Hepatocyte (in vitro differentiated cells): Measurements from ENCODE around the gene CDH5. TPM values are rescaled to one million over a fixed set of nuclear protein-coding genes. Genes with fewer than 3 reads are reported as not detected.
A peak's percentile ranks its signal among the peaks of the same experiment; 100 is the strongest.

Source experiments
- DNase-seq: peaks from one replicate; pipeline ENCODE4 v3.0.0-alpha.2; 2016; ENCODE audit warnings: low spot score
- H2AFZ ChIP-seq: fragments of 200-600 bp; sonication (generic); 2 replicates; pipeline ENCODE4 v1.6.0; 2016; ENCODE audit warnings: antibody characterized with exemption, mild to moderate bottlenecking
- H3K27ac ChIP-seq: fragments of 200-600 bp; sonication (generic); 2 replicates; pipeline ENCODE4 v1.5.1; 2016; ENCODE audit warnings: mild to moderate bottlenecking
- H3K27me3 ChIP-seq: fragments of 200-600 bp; sonication (generic); 2 replicates; pipeline ENCODE4 v1.6.1; 2016
- H3K36me3 ChIP-seq: fragments of 200-600 bp; sonication (generic); replicated peaks from 2 replicates; pipeline ENCODE4 v1.5.1; 2016; ENCODE audit warnings: low read depth; ENCODE audit not compliant: insufficient read depth
- H3K4me1 ChIP-seq: fragments of 200-600 bp; sonication (generic); 2 replicates; pipeline ENCODE4 v1.5.1; 2016; ENCODE audit warnings: mild to moderate bottlenecking, moderate library complexity; ENCODE audit not compliant: insufficient read depth
- H3K4me2 ChIP-seq: fragments of 200-600 bp; sonication (generic); 2 replicates; pipeline ENCODE4 v1.6.0; 2016
- H3K4me3 ChIP-seq: fragments of 200-600 bp; sonication (generic); 2 replicates; pipeline ENCODE4 v1.5.1; 2016; ENCODE audit warnings: mild to moderate bottlenecking
- H3K79me2 ChIP-seq: fragments of 200-600 bp; sonication (generic); 2 replicates; pipeline ENCODE4 v1.6.0; 2017; ENCODE audit warnings: mild to moderate bottlenecking
- H3K9me2 ChIP-seq: fragments of 200-600 bp; sonication (generic); replicated peaks from 2 replicates; pipeline ENCODE4 v1.6.0; 2017; ENCODE audit warnings: mild to moderate bottlenecking; ENCODE audit not compliant: insufficient read depth
- H3K9me3 ChIP-seq: fragments of 200-600 bp; sonication (generic); 2 replicates; pipeline ENCODE4 v1.5.1; 2016; ENCODE audit warnings: low read depth, mild to moderate bottlenecking
- H4K20me1 ChIP-seq: fragments of 200-600 bp; sonication (generic); 2 replicates; pipeline ENCODE4 v1.6.0; 2016; ENCODE audit warnings: mild to moderate bottlenecking; ENCODE audit not compliant: insufficient read depth, poor library complexity, severe bottlenecking
- CTCF ChIP-seq: fragments of 200-600 bp; sonication (generic); IDR thresholded peaks from 2 replicates; pipeline ENCODE4 v1.5.1; 2016; ENCODE audit warnings: antibody characterized with exemption, mild to moderate bottlenecking; ENCODE audit not compliant: poor library complexity
- EZH2 ChIP-seq: fragments of 200-600 bp; sonication (generic); IDR thresholded peaks from 2 replicates; pipeline ENCODE4 v1.6.1; 2016; ENCODE audit warnings: antibody characterized with exemption, mild to moderate bottlenecking, borderline replicate concordance
- EZH2phosphoT487 ChIP-seq: fragments of 200-600 bp; sonication (generic); IDR thresholded peaks from one replicate; pipeline ENCODE4 v1.6.1; 2018; ENCODE audit warnings: antibody characterized with exemption, mild to moderate bottlenecking, low read depth, moderate library complexity; ENCODE audit not compliant: unreplicated experiment, severe bottlenecking
- WGBS: methylation state at CpG from one replicate; pipeline ENCODE4 v1.1.6; 2016; ENCODE audit warnings: low lambda C conversion rate; ENCODE audit errors: missing lambda C conversion rate; 5-methylcytosine and 5-hydroxymethylcytosine counted together
- polyA plus RNA-seq: library from polyadenylated mRNA; unstranded; fragments of >200 nt; fragmentation: Nextera tagmentation; extraction: Ambion mirVana; gene quantifications from 2 replicates; pipeline ENCODE4 v1.2.1, GENCODE V29; 2016
- total RNA-seq: library from RNA; depleted of rRNA; stranded (reverse); fragments of >200 nt; gene quantifications from 2 replicates; pipeline ENCODE4 v1.2.3, GENCODE V29; 2014

CDH5 gene
- total and polyA plus RNA-seq, 2 experiments from 2014 or later, result 0.88 to 2.2 TPM

- Histone ChIP-seq H3K27ac (no peak overlapping the region), H2AFZ (no peak overlapping the region), H3K4me1 (peaks cover 6% of the 10 kb centered on the region), H3K27me3 (peaks cover 61% of the 10 kb centered on the region), H3K4me3 (no peak overlapping the region), H3K36me3 (no peaks in the 10 kb centered on the region), H3K4me2 (peak overlapping the region; percentile 82), H3K9me2 (no peaks in the 10 kb centered on the region), H3K79me2 (no peaks in the 10 kb centered on the region), H4K20me1 (no peaks in the 10 kb centered on the region), H3K9me3 (no peaks in the 10 kb centered on the region)
- DNase-seq, result peak; percentile 38
- TF ChIP-seq EZH2phosphoT487, result no peak
- no peak for TF ChIP-seq CTCF
- no peak for TF ChIP-seq EZH2
- WGBS, result 22% methylated on average over 31 of the region's 56 CpGs
These were observed 59.9 kb downstream of the CDH5 start for GRCh38 chr16:66426112-66427035.

GRCh38 chr16:66427036-66427860 lies 60.8 kb downstream of the CDH5 start, which contains the start of gene BEAN1:
Gene BEAN1, plus strand, starts transcription at chr16:66427295. Its CDS starts 10,382 bp downstream, at chr16:66437677.
- no peaks in the 10 kb centered on the region for H4K20me1 ChIP-seq
- H3K4me2 ChIP-seq, result peak within 1 kb of the TSS; percentile 91
- TF ChIP-seq EZH2 (no peak), CTCF (no peak), EZH2phosphoT487 (no peak)
- no peaks in the 10 kb centered on the region for H3K79me2 ChIP-seq
- H3K4me1 ChIP-seq, result peaks cover 6% of the 10 kb centered on the region
- DNase-seq, result peak; percentile 67
- 1% methylated on average over 31 of the region's 118 CpGs for WGBS
- no peaks in the 10 kb centered on the region for H3K9me2 ChIP-seq
- peaks cover 70% of the 10 kb centered on the region for H3K27me3 ChIP-seq
- peak within 1 kb of the TSS; percentile 16 for H2AFZ ChIP-seq
- no peak within 1 kb of the TSS for H3K27ac ChIP-seq
- H3K36me3 ChIP-seq, result no peaks in the 10 kb centered on the region
- H3K9me3 ChIP-seq, result no peaks in the 10 kb centered on the region
- peak within 1 kb of the TSS; percentile 36 for H3K4me3 ChIP-seq

- Histone ChIP-seq H3K79me2 (no peaks in the 10 kb centered on the region), H3K9me3 (no peaks in the 10 kb centered on the region), H3K4me3 (peak overlapping the region; percentile 36), H2AFZ (peak overlapping the region; percentile 16), H3K27me3 (peaks cover 74% of the 10 kb centered on the region), H3K36me3 (no peaks in the 10 kb centered on the region), H3K4me2 (peak overlapping the region; percentile 91), H4K20me1 (no peaks in the 10 kb centered on the region), H3K9me2 (no peaks in the 10 kb centered on the region), H3K4me1 (peaks cover 6% of the 10 kb centered on the region), H3K27ac (no peak overlapping the region)
- peak; percentile 39 for DNase-seq
- WGBS, result 4% methylated on average over 37 of the region's 40 CpGs
- TF ChIP-seq CTCF (no peak), EZH2 (peak; percentile 77), EZH2phosphoT487 (no peak)
These were observed 61.6 kb downstream of the CDH5 start for GRCh38 chr16:66427871-66428681.
